ENCODE data around the gene FAM53A.

Gene FAM53A

GRCh38 chr4:1623821-1624518 lies 60.1 kb downstream of the FAM53A start:
- no peak for DNase-seq (ENCODE audit: low read depth in 2 of 2)

DNA sequence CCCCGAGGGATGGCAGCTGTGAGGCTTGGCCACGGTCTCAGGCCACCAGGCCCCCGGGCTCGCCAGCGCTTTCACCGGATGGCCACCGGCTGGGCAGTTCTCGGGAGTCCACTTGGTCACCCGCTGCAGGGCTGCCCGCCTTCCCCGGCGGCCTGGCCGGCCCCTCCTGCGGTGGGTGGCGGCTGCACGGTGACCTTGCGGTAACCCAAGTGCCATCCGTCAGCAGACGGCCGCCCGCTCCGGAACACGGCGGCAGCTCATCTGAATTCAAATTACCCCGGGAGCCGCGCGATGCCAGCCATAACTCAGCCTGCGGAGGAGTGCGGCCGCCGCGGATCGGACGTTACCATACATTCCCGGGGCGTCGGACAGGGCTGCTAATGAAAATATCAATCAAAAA lies 60.7 kb downstream of the FAM53A start:
- no peak for DNase-seq (ENCODE audit: low read depth in 2 of 2)

- DNase-seq (ENCODE audit: low read depth in 2 of 2): no peak
Measured at GRCh38 chr4:1622956-1623355, 61.2 kb downstream of the FAM53A start.

DNA sequence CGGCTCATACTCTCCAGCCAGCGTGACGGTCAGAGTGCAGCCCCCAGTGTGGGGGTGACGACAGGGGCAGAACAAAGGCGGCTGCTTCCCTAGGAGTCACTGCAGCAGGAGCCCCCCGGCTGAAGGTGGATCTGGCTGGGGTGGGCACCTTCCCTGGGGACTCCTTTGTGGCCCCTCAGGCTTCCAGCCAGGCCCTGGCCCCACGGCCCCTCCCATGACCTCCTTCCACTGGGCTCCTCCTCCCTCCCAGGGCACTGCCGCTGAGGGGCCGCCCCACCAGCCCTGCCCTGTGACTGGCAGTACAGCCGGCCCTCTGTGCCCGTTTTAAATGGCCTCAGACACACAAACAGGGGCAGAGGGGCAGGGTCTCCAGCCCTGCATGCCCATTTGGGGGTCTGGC lies 61.9 kb downstream of the FAM53A start:
- DNase-seq (ENCODE audit: low read depth in 2 of 2): no peak

- no peak for DNase-seq (ENCODE audit: low read depth in 2 of 2)
Measured at GRCh38 chr4:1621526-1621925, 62.6 kb downstream of the FAM53A start.

DNA sequence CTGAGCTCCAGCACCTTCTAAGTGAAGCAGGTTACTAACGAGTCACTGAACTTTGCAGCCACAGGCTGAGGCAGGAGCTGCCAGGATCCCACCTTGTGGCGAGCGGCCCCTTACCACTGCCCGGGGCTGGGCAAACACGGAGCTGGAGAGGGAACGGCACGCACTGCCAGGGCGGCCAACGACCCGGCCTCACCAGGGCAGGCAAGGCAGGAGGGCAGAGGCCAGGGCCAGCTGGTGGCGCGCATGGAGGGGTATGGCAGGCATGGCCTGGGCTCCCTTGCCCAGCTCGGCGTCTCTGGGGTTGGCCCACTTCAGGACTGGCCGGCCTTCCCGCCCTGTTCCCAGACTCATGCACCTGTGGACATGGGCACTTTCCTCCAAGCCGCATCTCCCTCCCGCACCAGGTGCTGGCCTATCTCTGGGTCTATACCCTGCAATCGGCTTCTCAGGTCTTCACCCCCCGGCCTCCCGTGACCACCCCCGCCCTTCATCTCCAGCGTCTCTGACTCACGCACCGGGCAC lies 64.9 kb downstream of the FAM53A start:
- no peak for DNase-seq (ENCODE audit: low read depth in 2 of 2)

- DNase-seq (ENCODE audit: low read depth in 2 of 2): no peak
Measured at GRCh38 chr4:1618438-1618837, 65.7 kb downstream of the FAM53A start.

GRCh38 chr4:1616557-1616930 lies 67.6 kb downstream of the FAM53A start:
- DNase-seq (ENCODE audit: low read depth in 2 of 2): no peak

DNA sequence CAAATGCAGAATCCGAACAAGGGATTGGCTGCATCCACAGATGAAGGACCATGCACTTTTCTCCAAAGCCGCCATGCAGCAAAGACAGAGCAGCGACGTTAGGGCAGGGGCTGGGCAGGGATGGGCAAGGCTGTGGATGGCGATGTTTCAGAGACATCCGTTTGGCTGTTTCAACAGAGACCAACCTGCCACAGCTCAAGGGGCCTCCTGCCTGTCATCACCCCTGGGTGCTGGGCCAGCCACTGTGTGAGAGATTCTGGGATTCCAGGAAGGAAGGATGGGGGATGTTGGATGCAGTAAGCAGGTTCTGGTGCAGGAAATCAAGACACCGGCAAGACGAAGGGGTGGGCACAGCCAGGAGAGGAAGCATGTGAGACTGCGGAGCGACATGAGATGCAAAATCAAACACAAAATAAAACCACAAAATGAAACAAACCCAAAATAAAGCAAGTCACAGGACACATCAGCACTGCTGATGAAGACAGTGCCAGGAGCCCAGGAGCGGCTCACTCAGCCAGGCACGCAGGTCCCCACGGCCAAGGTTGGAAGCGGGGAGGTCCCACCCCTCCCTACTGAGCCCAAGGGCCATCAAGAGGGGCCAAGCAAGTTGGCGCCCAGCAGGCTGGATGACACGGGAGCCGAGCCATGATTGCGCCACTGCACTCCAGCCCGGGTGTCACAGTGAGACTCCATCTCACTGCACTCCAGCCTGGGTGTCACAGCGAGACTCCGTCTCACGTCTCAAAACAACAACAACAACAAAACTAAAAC lies 68.1 kb downstream of the FAM53A start:
- DNase-seq (ENCODE audit: low read depth in 2 of 2): no peak

DNA sequence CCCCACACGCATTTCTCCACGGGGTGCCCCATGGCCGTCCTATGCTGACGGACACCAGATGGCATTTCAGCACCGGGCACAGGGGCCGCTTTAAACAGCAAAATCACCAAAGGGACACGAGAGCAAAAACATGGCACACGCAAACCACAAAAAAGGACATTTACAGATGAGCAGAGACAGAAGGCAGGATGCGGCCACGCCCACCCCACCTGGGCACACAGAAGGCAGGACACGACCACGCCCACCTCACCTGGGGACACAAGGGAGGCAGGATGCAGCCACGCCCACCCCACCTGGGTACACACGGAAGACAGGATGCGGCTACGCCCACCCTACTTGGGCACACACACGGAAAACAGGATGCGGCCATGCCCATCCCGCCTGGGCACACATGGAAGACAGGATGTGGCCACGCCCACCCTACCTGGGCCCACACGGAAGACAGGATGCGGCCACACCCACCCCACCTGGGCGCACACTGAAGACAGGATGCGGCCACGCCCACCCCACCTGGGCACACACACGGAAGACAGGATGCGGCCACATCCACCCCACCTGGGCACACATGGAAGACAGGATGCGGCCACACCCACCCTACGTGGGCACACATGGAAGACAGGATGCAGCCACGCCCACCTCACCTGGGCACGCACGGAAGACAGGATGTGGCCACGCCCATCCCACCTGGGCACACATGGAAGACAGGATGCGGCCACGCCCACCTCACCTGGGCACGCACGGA lies 69.1 kb downstream of the FAM53A start:
- DNase-seq (ENCODE audit: low read depth in 2 of 2): no peak

GRCh38 chr4:1614502-1614853 lies 69.6 kb downstream of the FAM53A start:
- DNase-seq (ENCODE audit: low read depth in 2 of 2): no peak

GRCh38 chr4:1614049-1614448 lies 70.1 kb downstream of the FAM53A start:
- no peak for DNase-seq (ENCODE audit: low read depth in 2 of 2)

- DNase-seq (ENCODE audit: low read depth in 2 of 2): no peak
Measured at GRCh38 chr4:1613099-1613495, 71.0 kb downstream of the FAM53A start.

DNA sequence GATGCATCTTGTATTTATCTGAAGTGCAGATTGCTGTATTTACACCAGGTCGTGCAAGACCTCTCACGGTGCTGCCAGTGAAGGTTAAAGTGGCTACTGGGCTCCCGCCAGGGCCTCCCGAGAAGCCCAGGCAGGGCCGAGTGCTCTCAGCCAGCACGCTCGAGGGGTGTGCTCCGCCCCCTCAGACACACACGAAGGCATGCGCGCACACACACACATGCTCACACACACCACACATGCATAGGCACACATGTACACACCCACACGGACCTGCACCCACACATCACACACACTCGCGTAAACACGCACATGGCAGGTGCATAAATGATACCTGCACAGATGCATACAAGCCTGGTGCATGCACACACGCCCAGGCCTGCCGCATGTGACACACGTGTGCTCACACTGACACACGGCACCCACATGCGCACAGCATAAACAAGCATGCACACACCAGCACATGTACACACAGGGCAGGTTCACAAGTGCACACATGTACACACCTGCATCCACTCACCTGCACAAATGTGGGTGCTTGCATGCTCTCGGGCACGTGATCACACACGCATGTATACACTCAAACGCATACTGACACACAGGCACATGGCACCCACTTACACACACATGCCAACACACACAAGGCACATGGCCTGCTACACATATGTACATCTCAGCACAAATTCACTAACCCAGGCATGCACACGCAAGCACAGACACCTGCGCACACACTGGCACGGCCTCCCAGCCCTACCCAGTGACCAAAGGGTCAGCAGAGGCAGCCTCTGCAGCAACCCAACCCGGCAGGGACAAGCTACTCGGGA lies 71.6 kb downstream of the FAM53A start:
- no peak for DNase-seq (ENCODE audit: low read depth in 2 of 2)

DNA sequence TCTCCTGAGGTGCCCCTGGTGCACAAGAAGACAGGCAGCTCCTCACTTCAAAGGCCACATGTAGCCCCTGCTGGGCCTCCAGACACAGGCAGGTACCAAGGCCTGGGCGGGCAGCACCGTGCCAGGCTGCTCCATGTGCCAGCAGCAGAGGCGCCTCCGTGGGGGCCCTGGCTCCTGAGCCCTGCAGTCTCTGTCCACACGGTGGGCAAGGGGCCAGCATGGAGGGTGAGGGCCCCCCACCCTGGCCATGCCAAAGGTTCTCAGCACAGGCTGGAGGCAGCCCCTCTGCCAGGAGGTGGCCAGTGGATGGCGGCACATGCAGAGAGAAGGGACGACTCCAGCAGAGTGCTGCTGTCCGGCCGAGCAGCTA lies 72.6 kb downstream of the FAM53A start:
- DNase-seq (ENCODE audit: low read depth in 2 of 2): no peak

DNA sequence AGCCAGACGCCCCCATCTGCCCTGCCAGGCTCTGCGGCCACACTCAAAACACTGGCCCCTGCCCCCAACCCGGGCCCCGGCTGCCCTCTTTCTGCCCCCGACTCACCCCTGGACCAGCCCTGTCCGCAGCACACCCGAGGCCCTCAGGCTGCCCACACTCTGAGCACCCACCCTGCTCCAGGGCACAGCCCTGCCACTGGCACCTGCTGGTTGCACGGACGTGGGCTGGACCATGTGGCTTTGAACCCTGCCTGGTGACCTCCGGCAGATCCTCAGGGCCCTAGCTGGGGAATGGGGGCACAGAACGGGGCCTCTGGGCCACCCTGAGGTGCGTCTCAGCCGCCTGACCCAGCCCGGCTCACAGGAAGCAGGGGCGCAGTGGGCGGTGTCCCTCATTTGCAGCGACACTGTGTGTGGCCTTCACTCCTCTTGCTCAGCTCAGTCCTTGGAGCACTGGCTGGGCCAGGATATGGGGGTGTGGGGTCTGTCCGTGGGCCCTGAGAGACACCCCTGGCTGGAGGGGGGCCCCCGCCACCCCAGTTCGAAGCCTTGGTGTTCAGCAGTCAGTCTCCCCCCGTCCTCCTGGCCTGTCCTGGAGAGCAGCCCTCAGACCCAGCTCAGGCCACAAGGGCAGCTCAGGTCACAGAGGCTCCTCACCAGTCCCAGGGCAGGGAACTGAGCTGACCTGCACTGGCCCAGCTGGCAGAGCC lies 73.2 kb downstream of the FAM53A start:
- no peak for DNase-seq (ENCODE audit: low read depth in 2 of 2)

DNA sequence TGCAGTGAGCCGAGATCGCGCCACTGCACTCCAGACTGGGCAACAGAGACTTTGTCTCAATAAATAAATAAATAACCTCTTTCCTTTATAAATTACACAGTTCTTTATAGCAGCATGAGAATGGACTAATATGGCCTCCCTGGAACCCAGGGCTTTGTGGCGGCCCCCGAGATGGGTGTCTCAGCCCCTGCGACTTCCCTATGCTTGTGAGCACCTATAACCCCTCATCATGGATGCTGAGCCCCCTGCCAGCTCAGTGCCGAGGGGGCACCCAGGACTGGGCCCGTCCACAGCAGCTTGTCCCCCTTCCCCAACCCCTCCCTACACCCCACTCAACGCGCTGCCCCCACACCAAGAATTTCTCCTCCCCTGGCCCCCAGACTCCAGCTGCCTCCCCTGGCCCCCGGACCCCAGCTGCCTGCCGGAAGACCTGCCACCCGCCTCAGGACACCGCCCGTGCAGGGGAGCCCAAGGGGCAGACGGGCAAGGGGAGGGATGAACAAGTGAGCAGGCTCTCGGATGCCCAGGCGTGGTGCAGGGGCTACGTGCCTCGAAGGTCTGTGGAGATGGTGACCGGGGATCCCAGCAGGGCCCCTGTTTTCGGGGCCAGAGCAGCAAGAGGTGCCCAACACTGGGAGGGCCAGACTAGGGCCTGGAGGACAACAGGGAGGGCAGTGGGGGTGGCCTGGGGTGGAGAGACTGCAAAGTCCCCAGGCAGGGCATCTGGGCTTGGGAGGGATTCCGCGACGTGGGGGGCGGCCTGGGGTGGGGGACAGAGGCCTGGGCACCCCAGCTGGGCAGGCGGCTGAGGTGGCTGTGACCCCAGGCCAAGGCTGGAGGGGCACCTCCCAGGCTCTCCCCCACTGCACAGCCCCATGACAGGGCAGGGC lies 74.0 kb downstream of the FAM53A start:
- DNase-seq (ENCODE audit: low read depth in 2 of 2): no peak

DNA sequence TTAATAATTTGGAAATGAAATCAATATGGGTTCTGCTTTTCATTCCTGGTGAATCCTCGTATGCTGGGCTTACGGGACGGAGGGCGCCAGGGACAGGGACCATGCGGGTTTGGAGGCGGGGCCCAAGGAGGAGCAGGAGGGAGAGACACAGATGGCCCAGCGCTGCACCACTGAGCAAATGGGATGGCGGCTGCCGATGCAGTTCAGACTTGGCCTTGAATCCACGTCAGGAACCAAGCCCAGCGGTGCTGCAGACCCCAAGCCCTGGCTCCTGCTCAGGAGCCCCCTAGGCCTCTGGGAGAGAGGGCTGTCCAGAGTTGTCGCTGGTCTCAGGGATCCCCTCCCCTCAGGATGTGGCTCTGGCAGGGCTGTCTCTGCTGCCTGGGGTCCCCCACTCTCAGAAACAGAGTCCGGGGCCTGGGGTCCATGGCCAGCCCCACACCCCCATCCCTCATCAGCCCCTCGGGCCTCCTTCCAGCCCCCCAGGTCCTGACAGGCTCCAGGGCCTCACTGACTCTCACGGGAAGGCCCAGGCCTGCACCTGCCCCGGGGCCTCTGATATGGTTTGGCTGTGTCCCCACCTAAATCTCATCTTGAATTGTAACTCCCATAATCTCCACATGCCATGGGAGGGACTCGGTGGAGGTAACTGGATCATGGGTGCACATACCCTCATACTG lies 75.2 kb downstream of the FAM53A start:
- DNase-seq (ENCODE audit: low read depth in 2 of 2): no peak

- no peak for DNase-seq (ENCODE audit: low read depth in 2 of 2)
Measured at GRCh38 chr4:1608196-1608820, 75.8 kb downstream of the FAM53A start.

Measured in activated CD8-positive, alpha-beta memory T cell treated with anti-CD3 and anti-CD28 coated beads for 4 hours (primary cell).